Breast epithelium (tissue), 3 donors: ENCODE results near the gene TLR7.

Experiments used
- CTCF ChIP-seq, 3 donors: fragments of 450-650 bp; IDR thresholded peaks; one replicate each; pipeline ENCODE4 v1.5.1; 2016 to 2017; ENCODE audit warnings: antibody characterized with exemption in 3 of 3, mild to moderate bottlenecking in 3 of 3, moderate library complexity in 3 of 3
- POLR2A ChIP-seq: fragments of 450-650 bp; IDR thresholded peaks from one replicate; pipeline ENCODE4 v1.6.1; 2016; ENCODE audit warnings: antibody characterized with exemption, mild to moderate bottlenecking, moderate library complexity
- POLR2AphosphoS5 ChIP-seq, 3 donors: sonication (generic); formaldehyde crosslinking; IDR thresholded peaks; one replicate each; pipeline ENCODE4 v1.6.1; 2017; ENCODE audit warnings: antibody characterized with exemption in 3 of 3

- TF ChIP-seq POLR2A, result no peak
- TF ChIP-seq CTCF (IDR thresholded peaks at IDR 0.05), result no peak
- TF ChIP-seq POLR2AphosphoS5 (IDR thresholded peaks at IDR 0.05), result no peak
Observed at GRCh38 chrX:12866451-12867377, at the start of gene TLR7.
